Esophagus squamous epithelium (tissue), 5 donors: ENCODE data around the gene KLF13. TPM values are rescaled to one million over a fixed set of nuclear protein-coding genes. Genes with fewer than 3 reads are reported as not detected.

Experiments
- DNase-seq: peaks from one replicate; lab custom pipeline; 2025; lab: John Stamatoyannopoulos, UW
- H3K27ac ChIP-seq, 4 donors: fragments of 200-600 bp; sonication (generic); one replicate each; pipeline ENCODE4 v1.5.1; 2016 to 2019; ENCODE audit warnings: mild to moderate bottlenecking in 1 of 4
- H3K27me3 ChIP-seq, 4 donors: fragments of 200-600 bp; sonication (generic); 1 replicate in 3 of 4; 2 replicates in 1 of 4; pipeline versions ENCODE4 v1.5.1 to v1.6.0; 2017 to 2021; ENCODE audit warnings: antibody characterized with exemption in 1 of 4
- H3K36me3 ChIP-seq, 3 donors: fragments of 200-600 bp; sonication (generic); one replicate each; pipeline ENCODE4 v1.5.1; 2016 to 2019
- H3K4me1 ChIP-seq, 3 donors: fragments of 200-600 bp; sonication (generic); one replicate each; pipeline ENCODE4 v1.5.1; 2017 to 2019
- H3K4me3 ChIP-seq, 4 donors: fragments of 200-600 bp; sonication (generic); 1 replicate in 3 of 4; 2 replicates in 1 of 4; pipeline ENCODE4 v1.5.1; 2016 to 2019; ENCODE audit warnings: mild to moderate bottlenecking in 2 of 4, moderate library complexity in 1 of 4
- H3K9me3 ChIP-seq, 3 donors: fragments of 200-600 bp; sonication (generic); one replicate each; pipeline ENCODE4 v1.5.1; 2016 to 2019
- CTCF ChIP-seq, 6 experiments: fragments of 450-650 bp in 4 of 6; fragments of 200-600 bp in 2 of 6; sonication (generic) in 2 of 6; IDR thresholded peaks; one replicate each; pipeline ENCODE4 v1.5.1; 2016 to 2019; ENCODE audit warnings: antibody characterized with exemption in 6 of 6, mild to moderate bottlenecking in 4 of 6, moderate library complexity in 4 of 6
- POLR2A ChIP-seq, 4 donors: fragments of 450-650 bp; IDR thresholded peaks; one replicate each; pipeline ENCODE4 v1.6.1; 2017; ENCODE audit warnings: antibody characterized with exemption in 4 of 4, mild to moderate bottlenecking in 4 of 4, moderate library complexity in 3 of 4
- WGBS, 2 donors: methylation state at CpG; one replicate each; pipeline ENCODE4 v1.1.5; 2018; 5-methylcytosine and 5-hydroxymethylcytosine counted together
- intact Hi-C: fragments of 100-400 bp; cut with DNase I; formaldehyde crosslinking; loops from one replicate; pipeline ENCODE4 v1.15.0; 2022
- total RNA-seq, 4 donors: library from RNA; depleted of rRNA; stranded (reverse); fragments of >200 nt; gene quantifications; one replicate each; pipeline ENCODE4 v1.1.0, GENCODE V29; 2016
- donor health status: DM: yes; HTN: yes; CAD: no.

KLF13 gene
- total RNA-seq, 4 donors from 2014 or later = 16.4 to 54.6 (median 41.8) TPM

DNA sequence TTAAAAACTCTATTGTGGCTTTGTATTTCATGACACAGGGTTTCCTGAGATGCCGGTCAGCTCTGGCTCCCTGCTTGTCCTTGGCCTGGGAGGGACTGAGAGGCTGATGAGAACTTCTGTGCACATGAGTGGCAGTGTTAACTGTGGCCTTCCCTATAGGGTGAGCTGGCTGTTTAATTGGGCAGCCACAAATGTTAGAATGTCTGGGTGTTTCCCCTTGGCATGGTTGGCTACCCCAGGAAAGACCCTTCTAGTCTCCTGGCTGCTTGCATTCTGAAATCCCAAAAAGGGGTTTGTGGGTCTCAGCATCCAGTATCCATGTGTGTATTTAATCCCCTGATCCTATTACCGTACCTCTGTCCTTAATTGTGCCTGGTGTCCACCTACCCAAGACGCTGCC lies 3.0 kb upstream of the KLF13 start:
- H3K27me3 ChIP-seq = peaks cover 0 to 3% (median 0%) of the 10 kb centered on the region in 4 donors
- H3K4me3 ChIP-seq = no peak overlapping the region
- no peak for TF ChIP-seq CTCF (IDR thresholded peaks at IDR 0.05)
- TF ChIP-seq POLR2A (IDR thresholded peaks at IDR 0.05) = no peak
- H3K9me3 ChIP-seq = no peaks in the 10 kb centered on the region
- peaks cover 8 to 16% (median 12%) of the 10 kb centered on the region in 3 donors for H3K4me1 ChIP-seq
- no peak for DNase-seq
- H3K36me3 ChIP-seq = no peaks in the 10 kb centered on the region
- WGBS, 2 donors = 81 to 87% methylated on average over 3 of the region's 3 CpGs
- intact Hi-C loops = no loop called here
- H3K27ac ChIP-seq = no peak overlapping the region

DNA sequence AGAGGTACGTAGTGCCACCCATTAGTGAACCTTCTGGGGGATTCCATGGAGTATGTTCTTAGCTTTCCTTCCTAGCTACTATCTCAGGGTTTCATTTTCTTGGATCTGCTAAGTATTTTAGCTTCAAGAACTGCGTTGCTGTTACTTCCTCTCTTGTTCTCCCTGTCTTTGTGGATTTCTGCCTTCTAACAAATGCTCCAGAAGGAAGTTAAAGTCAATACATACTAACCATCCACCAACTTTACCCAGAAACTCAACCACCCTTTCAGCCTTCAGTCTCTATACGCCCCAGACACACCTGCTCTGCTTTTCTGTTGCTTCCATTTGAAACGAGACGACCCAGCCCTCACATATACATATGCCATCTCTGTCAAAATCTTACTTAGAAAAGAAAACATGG lies 2.4 kb upstream of the KLF13 start:
- Histone ChIP-seq H3K27me3 (no peaks in the 10 kb centered on the region), H3K4me1 (peaks cover 12 to 22% (median 17%) of the 10 kb centered on the region in 3 donors), H3K4me3 (no peak overlapping the region), H3K36me3 (no peaks in the 10 kb centered on the region), H3K27ac (peak overlapping the region in 2 of 4 donors; percentile 6 to 100), H3K9me3 (no peaks in the 10 kb centered on the region)
- TF ChIP-seq CTCF (IDR thresholded peaks at IDR 0.05) (no peak), POLR2A (IDR thresholded peaks at IDR 0.05) (no peak)
- WGBS, 2 donors = 87 to 99% methylated on average over 4 of the region's 5 CpGs
- DNase-seq = no peak
- intact Hi-C loops = no loop called here

- no peaks in the 10 kb centered on the region for H3K36me3 ChIP-seq
- 79 to 80% methylated on average over 11 to 15 of the region's 23 CpGs for WGBS, 2 donors
- H3K4me3 ChIP-seq = peak overlapping the region; percentile 48 to 96 (median 64)
- TF ChIP-seq POLR2A (IDR thresholded peaks at IDR 0.05) (no peak), CTCF (IDR thresholded peaks at IDR 0.05) (no peak)
- H3K27ac ChIP-seq = peak overlapping the region; percentile 90 to 100 (median 95)
- intact Hi-C loops = loop anchor here (5.0 kb wide), 1 partner anchor 113 kb away; no protein-coding TSS in a partner anchor
- peaks cover 21 to 30% (median 25%) of the 10 kb centered on the region in 3 donors for H3K4me1 ChIP-seq
- no peaks in the 10 kb centered on the region for H3K9me3 ChIP-seq
- no peaks in the 10 kb centered on the region for H3K27me3 ChIP-seq
- DNase-seq = no peak
These were observed 1.6 kb upstream of the KLF13 start for GRCh38 chr15:31324806-31325594.

DNA sequence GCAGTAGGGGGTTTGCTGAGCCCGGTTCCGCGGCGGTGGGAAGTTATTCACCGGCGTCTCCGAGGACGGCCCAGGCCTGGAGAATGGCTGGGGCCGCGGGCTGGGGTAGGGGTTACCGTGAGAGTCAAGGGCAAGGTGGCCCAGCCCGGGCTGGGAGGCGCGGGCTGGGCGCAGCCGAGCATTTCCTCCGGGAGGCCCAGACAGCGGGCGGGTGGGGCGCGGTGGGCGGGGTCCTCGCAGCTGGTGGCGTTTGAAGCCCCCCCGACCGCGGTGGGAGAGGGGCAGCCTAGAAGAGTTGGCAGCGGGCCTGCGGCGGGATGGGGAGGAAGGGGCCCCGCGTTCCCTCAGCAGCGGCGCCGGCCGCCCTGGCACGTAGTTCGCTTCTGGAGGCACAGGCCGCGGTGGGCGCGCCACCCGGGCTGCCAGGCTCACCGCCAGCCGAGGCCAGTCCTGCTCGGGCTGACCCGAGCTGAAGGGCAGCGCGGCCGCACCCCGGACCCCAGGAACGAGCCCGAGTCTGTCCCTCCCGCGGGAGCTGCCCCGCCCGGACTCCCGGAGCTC lies 960 bp upstream of the KLF13 start:
- Histone ChIP-seq H3K4me1 (peaks cover 27 to 37% (median 27%) of the 10 kb centered on the region in 3 donors), H3K9me3 (no peaks in the 10 kb centered on the region), H3K4me3 (peak overlapping the region; percentile 48 to 96 (median 64)), H3K36me3 (peaks cover 0 to 2% (median 0%) of the 10 kb centered on the region in 3 donors), H3K27me3 (no peaks in the 10 kb centered on the region), H3K27ac (peak overlapping the region; percentile 90 to 100 (median 95))
- 0% methylated on average over 16 of the region's 58 CpGs; no CpG with 5 or more reads in 1 of the 2 donors for WGBS, 2 donors
- no peak for TF ChIP-seq POLR2A (IDR thresholded peaks at IDR 0.05)
- no peak for TF ChIP-seq CTCF (IDR thresholded peaks at IDR 0.05)
- intact Hi-C loops = loop anchor here (5.0 kb wide), 1 partner anchor 113 kb away; no protein-coding TSS in a partner anchor
- no peak for DNase-seq
